Ovary (tissue), 9 donors: ENCODE data around the gene S100A10. TPM values are rescaled to one million over a fixed set of nuclear protein-coding genes. Genes with fewer than 3 reads are reported as not detected.

Source experiments
- DNase-seq, 5 donors: peaks; one replicate each; pipeline ENCODE4 v3.0.0-alpha.2; 2019 to 2020
- H3K27ac ChIP-seq, 2 donors: fragments of 200-600 bp; one replicate each; pipeline versions ENCODE4 v1.5.1 to v1.8.0; 2019 to 2022
- H3K27me3 ChIP-seq: fragments of 200-600 bp; one replicate; pipeline ENCODE4 v1.8.0; 2022
- H3K36me3 ChIP-seq: fragments of 200-600 bp; sonication (generic); one replicate; pipeline ENCODE4 v1.5.1; 2019
- H3K4me1 ChIP-seq: one replicate; pipeline ENCODE4 v1.8.1; 2013; ENCODE audit warnings: mild to moderate bottlenecking, moderate library complexity; ENCODE audit not compliant: insufficient read depth
- H3K4me3 ChIP-seq: fragments of 200-600 bp; sonication (generic); one replicate; pipeline ENCODE4 v1.5.1; 2017
- H3K9me3 ChIP-seq, 2 donors: fragments of 200-600 bp in 1 of 2; sonication (generic) in 1 of 2; one replicate each; pipeline versions ENCODE4 v1.5.1 to v1.8.1; 2013 to 2019; ENCODE audit warnings: mild to moderate bottlenecking in 1 of 2, moderate library complexity in 1 of 2
- EP300 ChIP-seq: sonication (generic); formaldehyde crosslinking; IDR thresholded peaks from one replicate; pipeline ENCODE4 v1.6.1; 2017; ENCODE audit warnings: antibody characterized with exemption
- POLR2A ChIP-seq: fragments of 450-650 bp; IDR thresholded peaks from one replicate; pipeline ENCODE4 v1.6.1; 2017; ENCODE audit warnings: antibody characterized with exemption, mild to moderate bottlenecking, moderate library complexity
- WGBS, 3 donors: extraction: QIAGEN DNeasy Blood & Tissue Kit in 1 of 3; methylation state at CpG; one replicate each; pipeline versions ENCODE4 v1.1.5 to v1.1.7; 2013 to 2017; 5-methylcytosine and 5-hydroxymethylcytosine counted together
- intact Hi-C, 4 donors: fragments of 100-400 bp; cut with DNase I; formaldehyde crosslinking; loops; one replicate each; pipeline versions ENCODE4 v1.11.0 to v1.15.1; 2022 to 2023
- polyA plus RNA-seq, 2 donors: library from polyadenylated mRNA; stranded (reverse); fragments of 200-250 nt in 1 of 2; fragments of 350-450 nt in 1 of 2; fragmentation: Illumina TruSeq in 1 of 2; extraction: RNeasy Lipid Tissue Mini Kit (QIAGEN cat#74804) in 1 of 2; gene quantifications; one replicate each; pipeline ENCODE4 v1.2.3, GENCODE V29; 2013 to 2014
- total RNA-seq, 7 donors: library from RNA; depleted of rRNA in 2 of 7; stranded (reverse); fragments of >200 nt in 2 of 7; fragmentation: NEBNext Ultra II Directional in 3 of 7; extraction: Animal tissue kit (Norgen Biotek cat#: 25700) in 3 of 7; gene quantifications; one replicate each; pipeline versions ENCODE4 v1.1.0 to v1.2.4, GENCODE V29; 2016 to 2023
- TF ChIP-seq, protein P1 (sequence below), 3 donors: fragments of 450-650 bp in 2 of 3; fragments of 200-600 bp in 1 of 3; IDR thresholded peaks; one replicate each; pipeline versions ENCODE4 v1.5.1 to v1.8.0; 2016 to 2022; ENCODE audit warnings: antibody characterized with exemption in 3 of 3, mild to moderate bottlenecking in 1 of 3
- donor health status: DM: no; HTN: no; CAD: no; lungs with moderate emphysema.
- donor health status: DM: no; HTN: no; CAD: no.
- donor health status: Bipolar disorder and iron deficiency.
- donor health status: DM: yes; HTN: yes; CAD: no.
- donor health status: DM: no; HTN: no; CAD: no.
- donor health status: DM: yes; HTN: yes; CAD: no.

S100A10 gene
- total and polyA plus RNA-seq, 9 donors: 38.6 to 642 (median 213) TPM

DNA sequence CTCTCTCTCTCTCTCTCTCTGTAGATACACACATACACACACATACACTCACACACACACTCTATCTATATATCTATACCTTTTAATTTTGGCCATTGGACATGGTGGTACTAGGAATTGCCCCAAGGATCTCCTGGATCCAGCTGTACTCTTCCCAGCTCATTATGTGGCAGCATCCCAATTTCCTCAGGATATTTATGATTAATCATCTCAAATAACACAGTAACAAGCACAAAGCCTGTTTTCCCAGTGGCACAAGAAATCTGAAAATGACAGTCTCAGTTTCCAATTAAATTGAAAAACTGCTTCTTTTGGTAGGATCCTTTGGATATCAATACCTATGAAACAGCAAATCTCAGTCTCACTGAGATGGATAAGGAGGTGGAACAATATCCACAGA is 27.6 kb downstream of the S100A10 start:
- H3K36me3 ChIP-seq: no peaks in the 10 kb centered on the region

DNA sequence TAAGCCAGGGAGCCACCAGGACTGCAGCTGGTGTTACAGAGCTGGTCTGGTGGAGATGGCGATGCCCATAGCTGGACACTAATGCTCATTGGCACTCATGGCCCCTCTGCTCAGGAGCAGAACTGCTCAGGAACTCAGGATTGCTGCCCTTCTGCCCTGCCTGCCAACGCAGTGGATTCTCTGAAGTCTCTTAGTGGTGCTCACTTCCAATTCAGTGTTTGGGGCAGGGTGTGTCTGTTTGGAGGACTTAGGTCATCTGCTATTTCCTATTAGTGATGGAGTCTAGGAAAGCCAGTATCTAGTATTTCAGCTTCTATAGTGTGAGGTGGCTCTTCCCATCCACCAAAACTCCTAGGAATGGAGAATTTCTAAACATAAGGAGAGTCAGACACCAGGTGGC is 29.1 kb downstream of the S100A10 start:
- no peaks in the 10 kb centered on the region for H3K27me3 ChIP-seq
- WGBS, 3 donors: 78 to 97% (median 91%) methylated on average over 2 of the region's 2 CpGs
- no peak overlapping the region for H3K4me3 ChIP-seq
- H3K36me3 ChIP-seq: no peaks in the 10 kb centered on the region
- TF ChIP-seq POLR2A (no peak), EP300 (no peak)
- TF ChIP-seq, protein P1, sequence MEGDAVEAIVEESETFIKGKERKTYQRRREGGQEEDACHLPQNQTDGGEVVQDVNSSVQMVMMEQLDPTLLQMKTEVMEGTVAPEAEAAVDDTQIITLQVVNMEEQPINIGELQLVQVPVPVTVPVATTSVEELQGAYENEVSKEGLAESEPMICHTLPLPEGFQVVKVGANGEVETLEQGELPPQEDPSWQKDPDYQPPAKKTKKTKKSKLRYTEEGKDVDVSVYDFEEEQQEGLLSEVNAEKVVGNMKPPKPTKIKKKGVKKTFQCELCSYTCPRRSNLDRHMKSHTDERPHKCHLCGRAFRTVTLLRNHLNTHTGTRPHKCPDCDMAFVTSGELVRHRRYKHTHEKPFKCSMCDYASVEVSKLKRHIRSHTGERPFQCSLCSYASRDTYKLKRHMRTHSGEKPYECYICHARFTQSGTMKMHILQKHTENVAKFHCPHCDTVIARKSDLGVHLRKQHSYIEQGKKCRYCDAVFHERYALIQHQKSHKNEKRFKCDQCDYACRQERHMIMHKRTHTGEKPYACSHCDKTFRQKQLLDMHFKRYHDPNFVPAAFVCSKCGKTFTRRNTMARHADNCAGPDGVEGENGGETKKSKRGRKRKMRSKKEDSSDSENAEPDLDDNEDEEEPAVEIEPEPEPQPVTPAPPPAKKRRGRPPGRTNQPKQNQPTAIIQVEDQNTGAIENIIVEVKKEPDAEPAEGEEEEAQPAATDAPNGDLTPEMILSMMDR (IDR thresholded peaks at IDR 0.05): no peak
- no peaks in the 10 kb centered on the region for H3K9me3 ChIP-seq
- no peak for DNase-seq
- intact Hi-C loops: loop anchor here in 1 of 4 donors (10.0 kb wide), 1 partner anchor 60 kb away; no protein-coding TSS in a partner anchor
- no peak overlapping the region for H3K27ac ChIP-seq
- no peaks in the 10 kb centered on the region for H3K4me1 ChIP-seq

More for the DNA sequence above, 27.6 kb downstream of the S100A10 start:
- H3K4me3 ChIP-seq: no peak overlapping the region
- DNase-seq: no peak
- no peaks in the 10 kb centered on the region for H3K9me3 ChIP-seq
- H3K27me3 ChIP-seq: no peaks in the 10 kb centered on the region
- no peak overlapping the region for H3K27ac ChIP-seq
- intact Hi-C loops: loop anchor here in 1 of 4 donors (10.0 kb wide), 1 partner anchor 59 kb away; no protein-coding TSS in a partner anchor
- no peaks in the 10 kb centered on the region for H3K4me1 ChIP-seq
- TF ChIP-seq, protein P1 (IDR thresholded peaks at IDR 0.05): no peak
- no peak for TF ChIP-seq EP300
- TF ChIP-seq POLR2A: no peak

DNA sequence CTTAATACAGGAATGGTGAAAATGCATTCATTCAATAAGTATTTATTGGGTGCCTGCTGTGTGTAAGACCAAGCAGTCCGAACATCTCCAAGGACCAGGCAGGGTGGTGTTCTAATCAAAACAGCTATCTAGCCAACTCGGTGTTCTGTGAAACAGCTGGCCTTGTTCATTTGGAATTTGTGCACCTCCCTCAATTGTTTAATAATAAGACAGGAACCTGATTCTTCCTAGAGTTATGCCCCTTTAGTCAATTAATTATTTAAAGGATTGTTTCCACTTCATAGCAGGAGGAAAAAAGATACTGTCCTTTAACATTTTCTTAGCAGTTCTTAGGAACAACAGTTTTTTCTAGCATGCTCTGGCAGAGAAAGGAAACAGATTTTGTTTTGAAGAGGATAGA is 30.4 kb downstream of the S100A10 start:
- WGBS, 3 donors: 27 to 57% (median 47%) methylated on average over 2 of the region's 2 CpGs
- Histone ChIP-seq H3K4me3 (no peak overlapping the region), H3K27ac (no peak overlapping the region), H3K36me3 (no peaks in the 10 kb centered on the region), H3K9me3 (no peaks in the 10 kb centered on the region), H3K27me3 (no peaks in the 10 kb centered on the region), H3K4me1 (no peaks in the 10 kb centered on the region)
- intact Hi-C loops: loop anchor here in 1 of 4 donors (10.0 kb wide), 1 partner anchor 62 kb away; no protein-coding TSS in a partner anchor
- no peak for DNase-seq
- TF ChIP-seq EP300: no peak
- TF ChIP-seq, protein P1 (IDR thresholded peaks at IDR 0.05): no peak

DNA sequence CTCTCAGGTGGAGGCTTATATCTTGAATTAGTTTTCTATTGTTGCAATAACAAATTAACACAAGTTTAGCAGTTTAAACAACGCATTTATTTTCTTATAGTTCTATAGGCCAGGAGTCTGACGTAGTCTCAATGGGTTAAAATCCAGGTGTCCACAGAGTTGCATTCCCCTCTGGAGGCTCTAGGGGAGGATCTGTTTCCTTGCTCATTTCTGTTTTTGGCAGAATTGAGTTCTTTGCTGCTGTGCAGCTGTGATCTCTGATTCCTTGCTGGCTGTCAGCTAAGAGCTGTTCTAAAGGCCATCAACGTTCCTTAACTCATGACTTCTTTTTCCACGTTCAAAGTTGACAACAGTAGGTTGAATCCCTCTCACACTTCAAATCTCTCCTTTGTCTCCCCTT is 31.8 kb downstream of the S100A10 start:
- no peaks in the 10 kb centered on the region for H3K27me3 ChIP-seq

More for the DNA sequence above, 31.8 kb downstream of the S100A10 start:
- no peak for TF ChIP-seq EP300
- no peak for TF ChIP-seq POLR2A
- TF ChIP-seq, protein P1 (IDR thresholded peaks at IDR 0.05): no peak
- Histone ChIP-seq H3K4me1 (no peaks in the 10 kb centered on the region), H3K4me3 (no peak overlapping the region), H3K27ac (no peak overlapping the region), H3K9me3 (no peaks in the 10 kb centered on the region), H3K36me3 (no peaks in the 10 kb centered on the region)
- 40 to 48% (median 45%) methylated on average over 4 of the region's 4 CpGs for WGBS, 3 donors
- DNase-seq: no peak
- intact Hi-C loops: loop anchor here in 1 of 4 donors (10.0 kb wide), 1 partner anchor 63 kb away; no protein-coding TSS in a partner anchor
